ENCODE measurements around the gene ZDHHC12. TPM values are rescaled to one million over a fixed set of nuclear protein-coding genes. Genes with fewer than 3 reads are reported as not detected.

The ZDHHC12 gene
- total RNA-seq, 1 experiment from 2014 or later = 35.2 TPM

DNA sequence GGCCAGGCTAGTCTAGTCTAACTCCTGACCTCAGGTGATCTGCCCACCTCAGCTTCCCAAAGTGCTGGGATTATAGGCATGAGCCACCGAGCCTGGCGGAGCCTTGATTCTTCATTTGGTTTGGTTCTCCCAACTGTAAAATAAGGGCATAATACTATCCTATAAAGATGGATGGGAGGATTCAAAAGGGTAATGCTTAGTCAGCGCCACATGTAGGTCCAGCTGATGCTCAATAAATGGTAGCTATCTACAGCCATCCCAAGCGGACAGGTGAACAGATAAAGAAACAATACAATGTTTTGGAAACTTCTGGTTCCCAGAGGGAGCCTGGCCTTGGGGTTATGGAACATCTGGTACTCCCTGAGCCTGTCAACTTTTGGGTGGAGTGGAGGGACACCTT, 48.5 kb downstream of the ZDHHC12 start:
- intact Hi-C loops (cut with micrococcal nuclease; ENCODE audit: unreplicated experiment) = no loop called here
- BruUV-seq (replicated peaks) = no TSS peak

More for the DNA sequence above, 48.5 kb downstream of the ZDHHC12 start:
- Histone ChIP-seq H3K4me1 (ENCODE audit: insufficient read depth, low read length, poor library complexity, severe bottlenecking) (no peaks in the 10 kb centered on the region), H3K27ac (ENCODE audit: low read depth, low read length, poor library complexity, severe bottlenecking) (no peak overlapping the region), H3K27me3 (replicated peaks; ENCODE audit: insufficient read depth, low read depth, low read length, poor library complexity) (no peaks in the 10 kb centered on the region), H3K36me3 (ENCODE audit: insufficient read depth, low read length, poor library complexity, severe bottlenecking) (no peaks in the 10 kb centered on the region), H3K4me3 (ENCODE audit: low read depth, low read length, poor library complexity, severe bottlenecking) (no peak overlapping the region), H3K9me3 (ENCODE audit: low read depth, low read length, poor library complexity, severe bottlenecking) (no peaks in the 10 kb centered on the region)
- TF ChIP-seq, protein P1, sequence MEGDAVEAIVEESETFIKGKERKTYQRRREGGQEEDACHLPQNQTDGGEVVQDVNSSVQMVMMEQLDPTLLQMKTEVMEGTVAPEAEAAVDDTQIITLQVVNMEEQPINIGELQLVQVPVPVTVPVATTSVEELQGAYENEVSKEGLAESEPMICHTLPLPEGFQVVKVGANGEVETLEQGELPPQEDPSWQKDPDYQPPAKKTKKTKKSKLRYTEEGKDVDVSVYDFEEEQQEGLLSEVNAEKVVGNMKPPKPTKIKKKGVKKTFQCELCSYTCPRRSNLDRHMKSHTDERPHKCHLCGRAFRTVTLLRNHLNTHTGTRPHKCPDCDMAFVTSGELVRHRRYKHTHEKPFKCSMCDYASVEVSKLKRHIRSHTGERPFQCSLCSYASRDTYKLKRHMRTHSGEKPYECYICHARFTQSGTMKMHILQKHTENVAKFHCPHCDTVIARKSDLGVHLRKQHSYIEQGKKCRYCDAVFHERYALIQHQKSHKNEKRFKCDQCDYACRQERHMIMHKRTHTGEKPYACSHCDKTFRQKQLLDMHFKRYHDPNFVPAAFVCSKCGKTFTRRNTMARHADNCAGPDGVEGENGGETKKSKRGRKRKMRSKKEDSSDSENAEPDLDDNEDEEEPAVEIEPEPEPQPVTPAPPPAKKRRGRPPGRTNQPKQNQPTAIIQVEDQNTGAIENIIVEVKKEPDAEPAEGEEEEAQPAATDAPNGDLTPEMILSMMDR (conservative IDR thresholded peaks at IDR 0.05; ENCODE audit: low read depth, low read length) = no peak
- no peak for TF ChIP-seq EZH2 (IDR thresholded peaks at IDR 0.05; ENCODE audit: borderline replicate concordance, low read depth, low read length, poor library complexity, severe bottlenecking)
- ChIA-PET CTCF (no interaction called here), POLR2A (ENCODE audit: low non-redundant PET) (no interaction called here)
- DNase-seq (ENCODE audit: low spot score) = no peak

Other genes with a start within 250 kb of the ZDHHC12 start
- gene GLE1, start 219.4 kb downstream of the ZDHHC12 start, total RNA-seq (2021) = 52.1 and 52.3 TPM in 2 replicates
- 239 and 262 TPM in 2 replicates for gene SPTAN1, start 171.5 kb downstream of the ZDHHC12 start, total RNA-seq (2021)
- gene DYNC2I2, start 67.3 kb downstream of the ZDHHC12 start, total RNA-seq (2021) = 135 TPM in 2 replicates
- gene SET, start 34.9 kb downstream of the ZDHHC12 start, total RNA-seq (2021) = 942 and 1,009 TPM in 2 replicates
- gene PKN3, start 21.6 kb downstream of the ZDHHC12 start, total RNA-seq (2021) = 12.3 and 21.5 TPM in 2 replicates
- 12.9 and 19.6 TPM in 2 replicates for gene ZER1, start 47.8 kb upstream of the ZDHHC12 start, total RNA-seq (2021)
- 26.7 and 27.2 TPM in 2 replicates for gene TBC1D13, start 63.1 kb upstream of the ZDHHC12 start, total RNA-seq (2021)
- 45.8 and 46.7 TPM in 2 replicates for gene ENDOG, start 94.4 kb upstream of the ZDHHC12 start, total RNA-seq (2021)
- gene SPOUT1, start 105.7 kb upstream of the ZDHHC12 start, total RNA-seq (2021) = 66.4 and 67.6 TPM in 2 replicates
- gene KYAT1, start 157.8 kb upstream of the ZDHHC12 start, total RNA-seq (2021) = 17.9 and 20.1 TPM in 2 replicates
- 53.6 and 56.8 TPM in 2 replicates for gene LRRC8A, start 158.0 kb upstream of the ZDHHC12 start, total RNA-seq (2021)
- gene PHYHD1, start 196.9 kb upstream of the ZDHHC12 start, total RNA-seq (2021) = 6.3 and 8.0 TPM in 2 replicates
- gene DOLK, start 223.5 kb upstream of the ZDHHC12 start, total RNA-seq (2021) = 20.6 and 23.2 TPM in 2 replicates
- gene NUP188, start 223.6 kb upstream of the ZDHHC12 start, total RNA-seq (2021) = 147 and 170 TPM in 2 replicates

Data from A673 (cell line).